Measurements from ENCODE around the gene ANK3.
"Not testable (repeated sequence)": the region's sequence is repeated elsewhere in the genome, so short reads cannot be mapped to it uniquely, and the experiment has no call there.

The ANK3 gene

GRCh38 chr10:60293581-60294175, 96.0 kb downstream of the ANK3 start:
- H3K27ac ChIP-seq = no peak overlapping the region
- no peaks in the 10 kb centered on the region for H3K36me3 ChIP-seq
- DNase-seq = no peak
- H3K9me3 ChIP-seq (ENCODE audit: severe bottlenecking) = no peaks in the 10 kb centered on the region
- H3K4me3 ChIP-seq (ENCODE audit: low read depth, low read length) = no peak overlapping the region
- TF ChIP-seq CTCF (IDR thresholded peaks at IDR 0.05; ENCODE audit: low read depth, low read length) = no peak
- no peaks in the 10 kb centered on the region for H3K27me3 ChIP-seq (ENCODE audit: insufficient read depth, low read depth, severe bottlenecking)

- Histone ChIP-seq H3K4me3 (ENCODE audit: low read depth, low read length) (no peak overlapping the region), H3K27me3 (ENCODE audit: insufficient read depth, low read depth, severe bottlenecking) (no peaks in the 10 kb centered on the region), H3K27ac (no peak overlapping the region), H3K36me3 (no peaks in the 10 kb centered on the region), H3K9me3 (ENCODE audit: severe bottlenecking) (no peaks in the 10 kb centered on the region)
- no peak for DNase-seq
- no peak for TF ChIP-seq CTCF (IDR thresholded peaks at IDR 0.05; ENCODE audit: low read depth, low read length)
Observed at GRCh38 chr10:60292998-60293397, 96.7 kb downstream of the ANK3 start.

GRCh38 chr10:60292536-60292935, 97.1 kb downstream of the ANK3 start:
- not testable (repeated sequence) for H3K27ac ChIP-seq; H3K36me3 ChIP-seq; H3K4me3 ChIP-seq (ENCODE audit: low read depth, low read length); H3K27me3 ChIP-seq (ENCODE audit: insufficient read depth, low read depth, severe bottlenecking); DNase-seq; H3K9me3 ChIP-seq (ENCODE audit: severe bottlenecking)

- Histone ChIP-seq H3K4me3 (ENCODE audit: low read depth, low read length) (no peak overlapping the region), H3K27ac (no peak overlapping the region), H3K36me3 (no peaks in the 10 kb centered on the region), H3K27me3 (ENCODE audit: insufficient read depth, low read depth, severe bottlenecking) (no peaks in the 10 kb centered on the region), H3K9me3 (ENCODE audit: severe bottlenecking) (no peaks in the 10 kb centered on the region)
- no peak for TF ChIP-seq CTCF (IDR thresholded peaks at IDR 0.05; ENCODE audit: low read depth, low read length)
- DNase-seq = no peak
Observed at GRCh38 chr10:60291344-60291930, 98.2 kb downstream of the ANK3 start.

GRCh38 chr10:60290558-60290957, 99.1 kb downstream of the ANK3 start:
- no peaks in the 10 kb centered on the region for H3K36me3 ChIP-seq

GRCh38 chr10:60289800-60290199, 99.9 kb downstream of the ANK3 start:
- H3K36me3 ChIP-seq = no peaks in the 10 kb centered on the region
- no peak for TF ChIP-seq CTCF (IDR thresholded peaks at IDR 0.05; ENCODE audit: low read depth, low read length)
- H3K4me3 ChIP-seq (ENCODE audit: low read depth, low read length) = no peak overlapping the region
- H3K27me3 ChIP-seq (ENCODE audit: insufficient read depth, low read depth, severe bottlenecking) = no peaks in the 10 kb centered on the region
- no peaks in the 10 kb centered on the region for H3K9me3 ChIP-seq (ENCODE audit: severe bottlenecking)
- H3K27ac ChIP-seq = no peak overlapping the region
- DNase-seq = no peak

More at GRCh38 chr10:60290558-60290957, 99.1 kb downstream of the ANK3 start:
- TF ChIP-seq CTCF (IDR thresholded peaks at IDR 0.05; ENCODE audit: low read depth, low read length) = no peak
- no peak overlapping the region for H3K27ac ChIP-seq
- no peak overlapping the region for H3K4me3 ChIP-seq (ENCODE audit: low read depth, low read length)
- H3K27me3 ChIP-seq (ENCODE audit: insufficient read depth, low read depth, severe bottlenecking) = no peaks in the 10 kb centered on the region
- no peak for DNase-seq
- H3K9me3 ChIP-seq (ENCODE audit: severe bottlenecking) = no peaks in the 10 kb centered on the region

Data from WERI-Rb-1 (cell line).